CD4-positive, alpha-beta T cell treated with Interleukin-21 for 1 hour (primary cell): ENCODE data around the gene SEC22C.
"Not testable (repeated sequence)": the region's sequence is repeated elsewhere in the genome, so short reads cannot be mapped to it uniquely, and the experiment has no call there.

Experiments
- DNase-seq: peaks from one replicate; pipeline ENCODE4 v3.0.0-alpha.2; 2020

SEC22C gene

GRCh38 chr3:42581709-42582473 lies at the start of gene SEC22C:
Gene SEC22C (minus strand): TSS chr3:42581967. CDS start chr3:42569046, 12,921 bp downstream.
- DNase-seq: peak; percentile 95

- peak; percentile 39 for DNase-seq
Measured at GRCh38 chr3:42613462-42613861, 31.7 kb upstream of the SEC22C start.

GRCh38 chr3:42612928-42613327 lies 31.2 kb upstream of the SEC22C start:
- no peak for DNase-seq

- DNase-seq: no peak
Measured at GRCh38 chr3:42612217-42612616, 30.4 kb upstream of the SEC22C start.

GRCh38 chr3:42610976-42611375 lies 29.2 kb upstream of the SEC22C start:
- DNase-seq: peak; percentile 41

GRCh38 chr3:42608581-42608980 lies 26.8 kb upstream of the SEC22C start:
- DNase-seq: no peak

- no peak for DNase-seq
Measured at GRCh38 chr3:42605546-42606173, 23.9 kb upstream of the SEC22C start.

- DNase-seq: no peak
Measured at GRCh38 chr3:42602961-42603360, 21.2 kb upstream of the SEC22C start.

GRCh38 chr3:42601896-42602581 lies 20.3 kb upstream of the SEC22C start:
- peak; percentile 43 for DNase-seq

- peak; percentile 60 for DNase-seq
Measured at GRCh38 chr3:42600958-42601675, 19.4 kb upstream of the SEC22C start.

- DNase-seq: peak; percentile 99
Measured at GRCh38 chr3:42600111-42600957, 18.6 kb upstream of the SEC22C start, which contains the start of gene NKTR. Gene NKTR (plus strand): TSS chr3:42600686. CDS start chr3:42601007, 321 bp downstream.

- DNase-seq: not testable (repeated sequence)
Measured at GRCh38 chr3:42597098-42597497, 15.3 kb upstream of the SEC22C start.

- DNase-seq: no peak
Measured at GRCh38 chr3:42595682-42596081, 13.9 kb upstream of the SEC22C start.

- DNase-seq: no peak
Measured at GRCh38 chr3:42593635-42594034, 11.9 kb upstream of the SEC22C start.

- DNase-seq: no peak
Measured at GRCh38 chr3:42591811-42592210, 10.0 kb upstream of the SEC22C start.

- DNase-seq: no peak
Measured at GRCh38 chr3:42590989-42591756, 9.4 kb upstream of the SEC22C start.

- DNase-seq: no peak
Measured at GRCh38 chr3:42589382-42590109, 7.8 kb upstream of the SEC22C start.

GRCh38 chr3:42588625-42589024 lies 6.9 kb upstream of the SEC22C start:
- DNase-seq: no peak

GRCh38 chr3:42582474-42583070 lies 805 bp upstream of the SEC22C start:
- no peak for DNase-seq

GRCh38 chr3:42581400-42581708 lies 413 bp downstream of the SEC22C start:
- no peak for DNase-seq
